Cardiac fibroblast (primary cell): Measurements from ENCODE around the gene CCDC71.

Experiments
- DNase-seq, 2 donors: peaks; one replicate each; pipeline versions ENCODE4 v3.0.0 to v3.0.0-alpha.2; 2010; ENCODE audit warnings: low read depth in 2 of 2
- H3K4me3 ChIP-seq, 2 donors: replicated peaks in 1 of 2; 1 replicate in 1 of 2; 2 replicates in 1 of 2; pipeline ENCODE4 v1.5.1; 2011; ENCODE audit warnings: low read depth in 2 of 2, low read length in 2 of 2, mild to moderate bottlenecking in 2 of 2, moderate library complexity in 1 of 2
- CTCF ChIP-seq: IDR thresholded peaks from one replicate; pipeline ENCODE4 v1.5.1; 2011; ENCODE audit warnings: low read depth, mild to moderate bottlenecking, low read length, inconsistent platforms

CCDC71 gene

GRCh38 chr3:49165771-49166751, at the start of gene CCDC71:
TSS of gene CCDC71 (minus strand) at chr3:49166331. CDS start at chr3:49164208, 2,123 bp downstream.
- DNase-seq: peak; percentile 67 to 79
- peak within 1 kb of the TSS; percentile 95 to 99 for H3K4me3 ChIP-seq
- no peak for TF ChIP-seq CTCF

- H3K4me3 ChIP-seq: no peak overlapping the region
- no peak for DNase-seq
- TF ChIP-seq CTCF: no peak
These were observed 47.9 kb upstream of the CCDC71 start for GRCh38 chr3:49213998-49214397.

GRCh38 chr3:49213541-49213943, 47.4 kb upstream of the CCDC71 start:
- H3K4me3 ChIP-seq: no peak overlapping the region
- no peak for TF ChIP-seq CTCF
- DNase-seq: no peak

- no peak for TF ChIP-seq CTCF
- peak overlapping the region; percentile 48 for H3K4me3 ChIP-seq
- peak in 1 of 2 donors; percentile 15 for DNase-seq
These were observed 33.8 kb upstream of the CCDC71 start for GRCh38 chr3:49199900-49200281.

GRCh38 chr3:49199239-49199899, 33.2 kb upstream of the CCDC71 start:
- H3K4me3 ChIP-seq: peak overlapping the region; percentile 48
- no peak for TF ChIP-seq CTCF
- peak; percentile 83 to 92 for DNase-seq

- no peak for TF ChIP-seq CTCF
- peak overlapping the region; percentile 24 to 33 for H3K4me3 ChIP-seq
- no peak for DNase-seq
These were observed 32.6 kb upstream of the CCDC71 start for GRCh38 chr3:49198611-49199230.
